Calu3 (cell line): Measurements from ENCODE around the gene CLRN2. TPM values are rescaled to one million over a fixed set of nuclear protein-coding genes. Genes with fewer than 3 reads are reported as not detected.

Source experiments
- BruUV-seq: library from RNA; stranded (reverse); fragments of 400-500 nt; replicated peaks from 2 replicates; lab custom pipeline; 2021; lab: Mats Ljungman, UMichigan
- CTCF ChIA-PET: fragments of 300-600 bp; sonication (Branson Sonifier 250); formaldehyde crosslinking; loops from one replicate; lab custom pipeline; 2022; ENCODE audit warnings: antibody characterized with exemption; lab: Charles Lee
- DNase-seq: peaks from one replicate; pipeline ENCODE4 v3.0.0; 2022
- H3K27ac Mint-ChIP-seq: one replicate; pipeline ENCODE4 v1.8.0; 2022; ENCODE audit warnings: mixed read lengths; ENCODE audit not compliant: unreplicated experiment
- H3K27me3 Mint-ChIP-seq: one replicate; pipeline ENCODE4 v1.8.0; 2022; ENCODE audit warnings: mixed read lengths; ENCODE audit not compliant: unreplicated experiment
- H3K36me3 Mint-ChIP-seq: one replicate; pipeline ENCODE4 v1.8.0; 2022; ENCODE audit warnings: mild to moderate bottlenecking, moderate library complexity, mixed read lengths; ENCODE audit not compliant: insufficient read depth, unreplicated experiment
- H3K4me1 Mint-ChIP-seq: one replicate; pipeline ENCODE4 v1.8.0; 2022; ENCODE audit warnings: mild to moderate bottlenecking, low read depth, mixed read lengths; ENCODE audit not compliant: unreplicated experiment
- H3K4me3 Mint-ChIP-seq: one replicate; pipeline ENCODE4 v1.8.0; 2022; ENCODE audit warnings: mild to moderate bottlenecking, low read depth, moderate library complexity, mixed read lengths; ENCODE audit not compliant: unreplicated experiment
- H3K9me3 Mint-ChIP-seq: one replicate; pipeline ENCODE4 v1.8.0; 2022; ENCODE audit warnings: low read depth, mixed read lengths; ENCODE audit not compliant: unreplicated experiment
- intact Hi-C: fragments of 100-400 bp; cut with micrococcal nuclease; formaldehyde crosslinking; loops from one replicate; pipeline ENCODE4 v1.10.0; 2022; ENCODE audit not compliant: unreplicated experiment
- total RNA-seq: library from RNA; stranded (reverse); gene quantifications from 2 replicates; pipeline ENCODE4 v1.2.3, GENCODE V29; 2022
- TF ChIP-seq, protein P1 (sequence below): fragments of 200-600 bp; IDR thresholded peaks from one replicate; pipeline ENCODE4 v1.8.0; 2022; ENCODE audit warnings: antibody characterized with exemption; ENCODE audit not compliant: unreplicated experiment

Gene CLRN2
- total RNA-seq, 1 experiment from 2014 or later, result not detected

DNA sequence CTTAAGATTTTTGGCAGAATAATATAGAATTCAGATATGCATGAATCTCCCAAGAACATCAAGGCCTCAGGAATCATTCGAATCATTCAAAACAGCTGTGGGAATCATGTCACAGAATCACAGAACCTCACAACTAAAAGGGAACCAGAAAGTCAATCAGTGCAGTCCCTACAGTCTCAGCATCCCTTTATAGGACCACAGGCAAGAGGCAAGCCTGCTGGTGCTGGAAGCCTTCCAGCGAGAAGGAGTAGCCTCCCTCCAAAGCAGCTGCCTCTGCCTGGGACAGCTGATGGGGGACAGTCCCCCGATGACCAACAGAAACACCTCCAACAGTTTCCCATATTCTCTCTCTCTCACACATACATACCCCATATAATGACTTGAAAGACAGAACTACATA is 23.8 kb upstream of the CLRN2 start:
- Mint-ChIP-seq H3K27me3 (no peaks in the 10 kb centered on the region), H3K4me1 (peaks cover 8% of the 10 kb centered on the region), H3K4me3 (no peak overlapping the region), H3K36me3 (peaks cover 6% of the 10 kb centered on the region), H3K9me3 (no peaks in the 10 kb centered on the region), H3K27ac (no peak overlapping the region)
- BruUV-seq, result no TSS peak
- intact Hi-C loops, result no loop called here
- CTCF ChIA-PET, result no interaction called here
- TF ChIP-seq, protein P1, sequence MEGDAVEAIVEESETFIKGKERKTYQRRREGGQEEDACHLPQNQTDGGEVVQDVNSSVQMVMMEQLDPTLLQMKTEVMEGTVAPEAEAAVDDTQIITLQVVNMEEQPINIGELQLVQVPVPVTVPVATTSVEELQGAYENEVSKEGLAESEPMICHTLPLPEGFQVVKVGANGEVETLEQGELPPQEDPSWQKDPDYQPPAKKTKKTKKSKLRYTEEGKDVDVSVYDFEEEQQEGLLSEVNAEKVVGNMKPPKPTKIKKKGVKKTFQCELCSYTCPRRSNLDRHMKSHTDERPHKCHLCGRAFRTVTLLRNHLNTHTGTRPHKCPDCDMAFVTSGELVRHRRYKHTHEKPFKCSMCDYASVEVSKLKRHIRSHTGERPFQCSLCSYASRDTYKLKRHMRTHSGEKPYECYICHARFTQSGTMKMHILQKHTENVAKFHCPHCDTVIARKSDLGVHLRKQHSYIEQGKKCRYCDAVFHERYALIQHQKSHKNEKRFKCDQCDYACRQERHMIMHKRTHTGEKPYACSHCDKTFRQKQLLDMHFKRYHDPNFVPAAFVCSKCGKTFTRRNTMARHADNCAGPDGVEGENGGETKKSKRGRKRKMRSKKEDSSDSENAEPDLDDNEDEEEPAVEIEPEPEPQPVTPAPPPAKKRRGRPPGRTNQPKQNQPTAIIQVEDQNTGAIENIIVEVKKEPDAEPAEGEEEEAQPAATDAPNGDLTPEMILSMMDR, result no peak
- DNase-seq, result no peak

DNA sequence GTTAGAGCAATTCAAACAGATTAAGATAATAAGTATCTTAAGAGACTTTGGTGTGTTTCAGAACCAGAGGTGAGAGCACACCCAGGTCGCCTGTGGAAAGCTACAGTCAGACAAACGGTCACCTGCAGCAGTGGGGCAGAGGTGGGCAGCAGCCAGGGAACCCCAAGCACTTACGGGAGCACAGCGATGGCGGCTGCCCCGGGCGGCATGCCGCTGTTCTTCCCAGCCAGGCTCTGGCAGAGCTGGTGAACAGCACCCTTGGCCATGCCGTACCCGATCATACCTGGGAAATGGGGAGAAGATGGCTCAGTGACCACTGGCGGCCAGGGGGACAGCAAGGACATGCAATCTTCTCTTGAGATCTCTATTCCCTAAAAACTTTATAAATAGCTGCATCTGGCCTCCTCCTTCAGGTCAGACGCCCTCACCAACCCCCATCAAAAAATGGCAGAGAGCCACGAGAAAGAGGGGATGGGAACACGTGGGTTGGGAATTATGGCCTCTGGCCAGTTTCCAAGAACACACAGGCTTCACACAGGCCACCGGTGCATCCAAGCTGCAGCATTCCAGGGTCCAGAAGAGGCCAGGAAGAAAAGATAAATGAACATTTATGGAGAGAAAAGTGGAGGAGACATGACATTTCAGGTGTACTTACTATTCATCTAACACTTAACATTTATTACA is 22.8 kb upstream of the CLRN2 start:
- Mint-ChIP-seq H3K27ac (no peak overlapping the region), H3K27me3 (no peaks in the 10 kb centered on the region), H3K4me1 (peaks cover 8% of the 10 kb centered on the region), H3K36me3 (peaks cover 6% of the 10 kb centered on the region), H3K4me3 (no peak overlapping the region), H3K9me3 (no peaks in the 10 kb centered on the region)
- CTCF ChIA-PET, result no interaction called here
- no peak for DNase-seq
- intact Hi-C loops, result no loop called here
- BruUV-seq, result no TSS peak
- TF ChIP-seq, protein P1, result no peak

DNA sequence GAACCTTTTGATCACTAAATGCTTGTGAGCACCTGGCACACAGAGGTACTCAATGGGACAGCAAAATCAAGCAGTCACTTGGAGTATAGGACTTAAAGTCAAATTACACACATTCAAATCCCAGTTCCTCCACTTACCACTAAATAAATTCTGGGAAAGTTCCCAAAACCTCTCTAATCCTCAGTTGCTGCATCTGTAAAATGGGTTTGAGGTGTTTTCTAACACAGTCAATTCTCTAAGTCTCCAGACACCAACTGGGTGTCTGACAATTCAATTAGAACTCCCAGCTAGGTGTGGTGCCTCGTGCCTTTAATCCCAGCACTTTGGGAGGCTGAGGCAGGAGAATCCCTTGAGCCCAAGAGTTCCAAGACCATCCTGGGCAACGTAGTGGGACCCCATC is 22.1 kb upstream of the CLRN2 start:
- CTCF ChIA-PET, result no interaction called here
- Mint-ChIP-seq H3K4me3 (no peak overlapping the region), H3K9me3 (no peaks in the 10 kb centered on the region), H3K4me1 (peaks cover 8% of the 10 kb centered on the region), H3K27ac (no peak overlapping the region), H3K36me3 (peaks cover 6% of the 10 kb centered on the region), H3K27me3 (no peaks in the 10 kb centered on the region)
- no TSS peak for BruUV-seq
- intact Hi-C loops, result no loop called here
- TF ChIP-seq, protein P1, result no peak
- DNase-seq, result no peak

DNA sequence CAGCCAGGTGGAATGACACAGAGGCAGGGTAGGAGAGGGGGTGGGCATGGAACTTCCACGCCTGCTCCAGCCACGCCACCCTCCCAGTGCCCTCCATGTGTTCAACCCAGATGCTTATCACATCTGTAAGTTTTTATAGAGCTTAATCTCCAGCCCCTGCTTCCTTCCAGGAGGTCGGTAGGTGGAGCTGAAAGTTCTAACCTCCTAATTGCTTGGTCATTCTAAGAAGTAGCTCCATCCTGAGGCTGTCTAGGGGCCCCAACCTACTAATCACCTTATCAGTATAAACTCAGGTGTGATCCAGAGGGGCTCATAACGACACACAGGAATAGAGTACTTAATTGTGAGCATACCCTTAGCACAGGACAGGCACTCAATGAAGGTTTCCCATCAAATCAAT is 21.3 kb upstream of the CLRN2 start:
- DNase-seq, result no peak
- Mint-ChIP-seq H3K4me3 (no peak overlapping the region), H3K9me3 (no peaks in the 10 kb centered on the region), H3K27ac (no peak overlapping the region), H3K27me3 (no peaks in the 10 kb centered on the region), H3K36me3 (peaks cover 6% of the 10 kb centered on the region), H3K4me1 (peaks cover 8% of the 10 kb centered on the region)
- CTCF ChIA-PET, result no interaction called here
- no TSS peak for BruUV-seq
- TF ChIP-seq, protein P1, result no peak
- intact Hi-C loops, result no loop called here
